ENCODE data around the gene ULK3.

GRCh38 chr15:74840851-74841775 is 1.8 kb downstream of the ULK3 start:
- TF ChIP-seq POLR2AphosphoS5 (IDR thresholded peaks at IDR 0.05; ENCODE audit: low read depth) (no peak), CTCF (IDR thresholded peaks at IDR 0.05; ENCODE audit: insufficient read depth, low read length) (no peak), SPI1 (IDR thresholded peaks at IDR 0.05; ENCODE audit: borderline replicate concordance, low read depth) (no peak)
- TF ChIP-seq, protein P1, sequence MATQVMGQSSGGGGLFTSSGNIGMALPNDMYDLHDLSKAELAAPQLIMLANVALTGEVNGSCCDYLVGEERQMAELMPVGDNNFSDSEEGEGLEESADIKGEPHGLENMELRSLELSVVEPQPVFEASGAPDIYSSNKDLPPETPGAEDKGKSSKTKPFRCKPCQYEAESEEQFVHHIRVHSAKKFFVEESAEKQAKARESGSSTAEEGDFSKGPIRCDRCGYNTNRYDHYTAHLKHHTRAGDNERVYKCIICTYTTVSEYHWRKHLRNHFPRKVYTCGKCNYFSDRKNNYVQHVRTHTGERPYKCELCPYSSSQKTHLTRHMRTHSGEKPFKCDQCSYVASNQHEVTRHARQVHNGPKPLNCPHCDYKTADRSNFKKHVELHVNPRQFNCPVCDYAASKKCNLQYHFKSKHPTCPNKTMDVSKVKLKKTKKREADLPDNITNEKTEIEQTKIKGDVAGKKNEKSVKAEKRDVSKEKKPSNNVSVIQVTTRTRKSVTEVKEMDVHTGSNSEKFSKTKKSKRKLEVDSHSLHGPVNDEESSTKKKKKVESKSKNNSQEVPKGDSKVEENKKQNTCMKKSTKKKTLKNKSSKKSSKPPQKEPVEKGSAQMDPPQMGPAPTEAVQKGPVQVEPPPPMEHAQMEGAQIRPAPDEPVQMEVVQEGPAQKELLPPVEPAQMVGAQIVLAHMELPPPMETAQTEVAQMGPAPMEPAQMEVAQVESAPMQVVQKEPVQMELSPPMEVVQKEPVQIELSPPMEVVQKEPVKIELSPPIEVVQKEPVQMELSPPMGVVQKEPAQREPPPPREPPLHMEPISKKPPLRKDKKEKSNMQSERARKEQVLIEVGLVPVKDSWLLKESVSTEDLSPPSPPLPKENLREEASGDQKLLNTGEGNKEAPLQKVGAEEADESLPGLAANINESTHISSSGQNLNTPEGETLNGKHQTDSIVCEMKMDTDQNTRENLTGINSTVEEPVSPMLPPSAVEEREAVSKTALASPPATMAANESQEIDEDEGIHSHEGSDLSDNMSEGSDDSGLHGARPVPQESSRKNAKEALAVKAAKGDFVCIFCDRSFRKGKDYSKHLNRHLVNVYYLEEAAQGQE (IDR thresholded peaks at IDR 0.05; ENCODE audit: insufficient replicate concordance, low read depth), result no peak
